CD4-positive, alpha-beta T cell treated with Interferon alpha-2 for 1 hour (primary cell): ENCODE measurements around the gene FBXW5.

Experiments
- DNase-seq, 2 donors: peaks; one replicate each; pipeline ENCODE4 v3.0.0-alpha.2; 2020 to 2022

FBXW5 gene, protein sequence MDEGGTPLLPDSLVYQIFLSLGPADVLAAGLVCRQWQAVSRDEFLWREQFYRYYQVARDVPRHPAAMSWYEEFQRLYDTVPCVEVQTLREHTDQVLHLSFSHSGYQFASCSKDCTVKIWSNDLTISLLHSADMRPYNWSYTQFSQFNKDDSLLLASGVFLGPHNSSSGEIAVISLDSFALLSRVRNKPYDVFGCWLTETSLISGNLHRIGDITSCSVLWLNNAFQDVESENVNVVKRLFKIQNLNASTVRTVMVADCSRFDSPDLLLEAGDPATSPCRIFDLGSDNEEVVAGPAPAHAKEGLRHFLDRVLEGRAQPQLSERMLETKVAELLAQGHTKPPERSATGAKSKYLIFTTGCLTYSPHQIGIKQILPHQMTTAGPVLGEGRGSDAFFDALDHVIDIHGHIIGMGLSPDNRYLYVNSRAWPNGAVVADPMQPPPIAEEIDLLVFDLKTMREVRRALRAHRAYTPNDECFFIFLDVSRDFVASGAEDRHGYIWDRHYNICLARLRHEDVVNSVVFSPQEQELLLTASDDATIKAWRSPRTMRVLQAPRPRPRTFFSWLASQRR

DNA sequence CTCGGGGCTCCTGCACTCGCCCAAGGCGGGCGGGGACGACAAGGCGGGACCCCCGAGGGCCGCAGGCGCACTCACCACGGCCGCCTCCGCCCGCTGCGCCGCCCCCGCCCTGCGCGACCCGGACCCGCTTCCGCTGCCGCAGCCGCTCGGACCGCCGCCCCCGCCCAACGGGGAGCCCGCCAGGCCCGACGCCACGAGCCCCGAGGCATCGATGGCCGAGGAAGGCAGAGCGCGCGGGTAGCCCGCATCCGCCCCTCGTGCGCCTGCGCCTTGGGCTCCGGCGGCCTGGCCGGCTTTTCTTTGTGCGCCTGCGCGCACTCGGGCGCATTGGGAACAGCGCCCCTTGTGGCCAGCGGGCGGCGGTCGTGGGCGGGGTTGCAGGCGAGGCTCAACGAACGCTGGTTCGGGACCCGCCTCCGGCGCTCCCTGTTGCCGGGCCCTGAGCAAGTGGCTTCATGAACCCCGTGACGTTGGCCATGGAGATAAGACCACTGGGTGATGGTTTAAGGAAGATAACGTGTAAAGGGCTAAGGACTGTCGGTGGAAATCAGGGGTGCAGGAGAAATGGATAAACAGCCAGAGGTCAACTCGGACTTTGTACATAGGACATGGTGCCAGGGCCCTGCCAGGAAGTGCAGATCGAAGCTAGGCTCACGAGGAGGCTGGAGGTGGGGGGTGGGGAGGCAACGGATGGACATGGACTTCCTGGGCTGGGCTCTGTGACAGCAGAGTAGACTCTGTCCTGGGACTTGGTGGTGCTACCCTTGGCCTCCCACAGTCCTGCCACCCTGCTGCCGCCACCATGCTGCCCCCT, at the start of gene FBXW5, which contains the start of gene C8G:
FBXW5 (minus strand) TSS at position 220 of the 814 bp plus-strand sequence. CDS start 655 bp downstream, outside the sequence.
C8G (plus strand) TSS at position 725 of the 814 bp plus-strand sequence; CDS start at position 803, 78 bp downstream.
- DNase-seq: peak; percentile 94 to 96

DNA sequence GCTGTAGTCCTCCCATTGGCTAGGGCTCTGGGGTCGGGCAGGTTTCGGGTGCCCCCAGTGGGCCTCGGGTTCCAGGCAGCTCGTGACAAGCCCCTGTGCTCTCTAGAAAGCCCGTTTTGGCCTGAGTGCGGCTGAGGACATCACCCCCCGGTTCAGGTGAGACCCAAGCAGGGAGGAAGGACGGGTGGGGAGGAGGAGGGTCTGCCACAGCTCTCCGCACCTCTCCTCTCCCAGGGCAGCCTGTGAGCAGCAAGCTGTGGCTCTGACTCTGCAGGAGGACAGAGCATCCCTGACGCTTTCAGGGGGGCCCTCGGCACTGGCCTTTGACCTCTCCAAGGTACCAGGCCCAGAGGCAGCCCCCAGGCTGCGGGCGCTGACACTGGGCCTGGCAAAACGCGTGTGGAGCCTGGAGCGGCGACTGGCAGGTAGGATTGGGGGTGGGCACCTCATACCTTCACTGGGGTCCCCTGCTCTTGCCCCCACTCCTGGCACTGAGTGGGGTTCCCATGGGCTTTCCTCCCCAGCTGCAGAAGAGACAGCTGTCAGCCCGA, 48.4 kb upstream of the FBXW5 start:
- no peak for DNase-seq

- DNase-seq: peak; percentile 93 to 95
These were observed 47.7 kb upstream of the FBXW5 start, which contains the start of gene PAXX for GRCh38 chr9:136991993-136992818. Gene PAXX, plus strand, starts transcription at chr9:136992422. Its CDS starts 22 bp downstream, at chr9:136992444.

GRCh38 chr9:136990242-136990911, 45.8 kb upstream of the FBXW5 start:
- no peak for DNase-seq

- DNase-seq: no peak
These were observed 44.3 kb upstream of the FBXW5 start for GRCh38 chr9:136988872-136989271.

DNA sequence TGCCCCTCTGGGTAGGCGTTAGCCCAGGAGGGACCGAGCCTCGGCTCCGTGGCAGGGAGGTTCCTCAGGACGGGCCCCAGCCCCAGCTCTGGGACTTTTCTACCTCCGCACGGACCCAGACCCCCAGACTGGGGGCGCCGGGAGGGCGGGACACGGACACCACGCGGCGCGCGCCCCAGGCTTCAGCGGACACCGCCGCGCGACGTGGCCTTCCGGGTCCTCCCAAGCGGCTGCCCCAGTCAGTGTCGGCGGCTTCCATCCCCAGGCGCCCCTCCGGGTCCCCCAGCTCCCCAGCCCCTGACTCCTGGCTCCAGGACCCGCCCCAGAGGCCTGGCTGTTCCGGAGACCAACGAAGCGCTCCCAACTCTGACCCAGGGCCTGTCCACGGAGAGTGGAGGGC, 41.3 kb upstream of the FBXW5 start:
- no peak for DNase-seq

- DNase-seq: no peak
These were observed 40.6 kb upstream of the FBXW5 start for GRCh38 chr9:136985027-136985602.

- DNase-seq: no peak
These were observed 40.0 kb upstream of the FBXW5 start for GRCh38 chr9:136984464-136985026.

- no peak for DNase-seq
These were observed 39.2 kb upstream of the FBXW5 start for GRCh38 chr9:136983656-136984314.

- DNase-seq: no peak
These were observed 38.6 kb upstream of the FBXW5 start for GRCh38 chr9:136983167-136983566.

GRCh38 chr9:136982232-136983051, 37.9 kb upstream of the FBXW5 start, which contains the start of gene LCNL1:
Gene LCNL1, plus strand, starts transcription at chr9:136982993. Its CDS starts 594 bp downstream, at chr9:136983587.
- no peak for DNase-seq

DNA sequence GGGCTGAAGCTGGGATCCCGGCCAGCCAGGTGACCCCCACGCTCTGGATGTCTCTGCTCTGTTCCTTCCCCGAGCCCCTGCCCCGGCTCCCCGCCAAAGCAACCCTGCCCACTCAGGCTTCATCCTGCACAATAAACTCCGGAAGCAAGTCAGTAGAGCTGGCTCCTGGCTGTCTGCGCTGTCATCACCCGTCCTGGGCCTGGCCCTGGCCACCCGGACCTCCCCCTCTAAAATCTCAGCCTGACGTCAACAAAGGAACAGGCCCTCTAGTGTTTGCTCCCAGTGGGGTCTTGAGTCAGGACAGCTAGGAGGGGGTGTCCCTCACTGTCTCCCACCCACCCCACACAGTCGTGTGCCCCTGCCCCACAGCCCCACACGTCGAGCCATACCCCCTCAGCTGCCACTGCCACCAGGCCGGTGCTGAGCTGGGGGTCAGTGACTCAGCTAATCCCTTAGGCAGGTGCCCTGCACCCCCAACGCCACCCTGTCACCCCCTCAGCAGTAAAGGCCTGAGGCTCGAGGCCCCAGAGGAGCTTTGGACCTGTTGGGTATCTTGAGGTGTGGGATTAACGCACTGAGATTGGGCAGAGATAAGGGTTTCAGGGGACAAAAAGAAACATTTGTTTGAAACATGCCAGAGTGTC, 37.2 kb upstream of the FBXW5 start:
- DNase-seq: no peak

DNA sequence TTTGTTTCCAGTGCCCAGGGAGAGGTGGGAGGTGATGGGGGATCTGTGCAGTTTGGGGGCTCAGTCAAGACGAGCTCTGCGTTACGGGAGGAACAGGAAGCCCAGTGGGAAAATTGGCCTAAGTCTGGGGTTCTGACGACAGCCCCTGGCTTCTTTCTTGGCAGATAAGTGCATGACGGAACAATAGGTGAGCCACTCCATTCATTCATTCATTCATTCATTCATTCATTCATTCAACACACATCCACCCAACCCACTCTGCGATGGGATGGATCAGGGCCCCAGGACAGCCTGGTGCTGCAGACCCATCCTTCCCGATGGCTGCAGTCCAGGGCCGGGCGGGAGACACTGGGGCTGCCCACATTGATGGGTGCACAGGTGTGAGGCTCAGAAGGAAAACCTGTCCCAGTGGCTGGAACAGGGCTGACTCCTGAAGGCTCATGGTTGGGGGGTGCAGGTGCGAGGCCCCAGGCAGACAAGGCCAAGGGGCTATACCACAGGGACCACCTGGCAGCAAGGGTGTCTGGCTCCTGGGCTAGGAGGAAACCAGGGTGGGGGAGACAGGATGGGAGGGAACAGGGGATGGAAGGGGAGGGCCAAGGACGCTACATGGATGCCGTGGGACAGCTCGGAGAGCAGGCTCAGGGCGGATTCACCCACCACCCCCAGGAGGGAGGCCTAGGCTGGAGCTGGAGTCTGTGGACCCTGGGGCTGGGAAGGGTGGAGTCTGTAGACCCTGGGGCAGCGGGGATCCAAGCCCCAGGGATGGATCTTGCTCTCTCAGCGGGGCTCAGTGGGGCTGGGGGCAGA, 36.3 kb upstream of the FBXW5 start:
- no peak for DNase-seq

- no peak for DNase-seq
These were observed 35.4 kb upstream of the FBXW5 start for GRCh38 chr9:136979769-136980587.

- DNase-seq: no peak
These were observed 34.5 kb upstream of the FBXW5 start for GRCh38 chr9:136978865-136979544.
